Gastroesophageal sphincter (tissue), 3 donors: Measurements from ENCODE around the gene KRTAP5-11.

Source experiments
- CTCF ChIP-seq, 4 experiments: fragments of 200-600 bp in 2 of 4; fragments of 450-650 bp in 2 of 4; sonication (generic) in 1 of 4; IDR thresholded peaks; one replicate each; pipeline ENCODE4 v1.5.1; 2017 to 2019; ENCODE audit warnings: antibody characterized with exemption in 4 of 4, mild to moderate bottlenecking in 2 of 4, moderate library complexity in 2 of 4
- POLR2A ChIP-seq, 2 donors: fragments of 450-650 bp; IDR thresholded peaks; one replicate each; pipeline ENCODE4 v1.6.1; 2017; ENCODE audit warnings: antibody characterized with exemption in 2 of 2, mild to moderate bottlenecking in 2 of 2, moderate library complexity in 1 of 2
- POLR2AphosphoS5 ChIP-seq: sonication (generic); formaldehyde crosslinking; IDR thresholded peaks from one replicate; pipeline ENCODE4 v1.6.1; 2017; ENCODE audit warnings: antibody characterized with exemption

GRCh38 chr11:71542382-71542781, 40.3 kb downstream of the KRTAP5-11 start:
- TF ChIP-seq CTCF (IDR thresholded peaks at IDR 0.05) (no peak), POLR2A (IDR thresholded peaks at IDR 0.05) (no peak), POLR2AphosphoS5 (no peak)
